ENCODE measurements around the gene KIF25.

Gene KIF25

DNA sequence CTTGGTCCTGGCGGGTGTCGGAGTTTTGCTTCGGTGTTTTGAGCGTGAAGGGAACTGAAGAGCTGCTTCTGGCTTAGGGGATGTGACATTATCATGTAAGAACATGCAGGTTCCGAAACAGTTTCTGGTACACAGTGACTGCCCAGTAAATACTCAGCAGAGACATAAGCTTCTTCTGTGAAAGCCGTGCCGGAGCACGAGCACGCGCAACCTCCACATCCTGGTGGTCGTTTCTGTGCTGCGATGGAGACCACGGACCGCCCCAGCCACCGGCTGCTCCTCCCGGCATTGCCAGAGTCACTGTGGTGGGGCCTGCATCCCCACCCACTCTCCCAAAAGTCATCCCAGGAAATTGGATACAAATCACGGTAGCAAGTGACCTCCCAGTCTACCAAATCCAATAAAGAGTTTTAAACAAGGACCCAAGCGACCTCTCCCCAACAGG lies 18.7 kb downstream of the KIF25 start:
- DNase-seq (ENCODE audit: low read depth in 3 of 3), result no peak

- DNase-seq (ENCODE audit: low read depth in 3 of 3), result no peak
Observed at GRCh38 chr6:168016721-168017525, 19.5 kb downstream of the KIF25 start.

GRCh38 chr6:168017629-168018028 lies 20.2 kb downstream of the KIF25 start:
- no peak for DNase-seq (ENCODE audit: low read depth in 3 of 3)

DNA sequence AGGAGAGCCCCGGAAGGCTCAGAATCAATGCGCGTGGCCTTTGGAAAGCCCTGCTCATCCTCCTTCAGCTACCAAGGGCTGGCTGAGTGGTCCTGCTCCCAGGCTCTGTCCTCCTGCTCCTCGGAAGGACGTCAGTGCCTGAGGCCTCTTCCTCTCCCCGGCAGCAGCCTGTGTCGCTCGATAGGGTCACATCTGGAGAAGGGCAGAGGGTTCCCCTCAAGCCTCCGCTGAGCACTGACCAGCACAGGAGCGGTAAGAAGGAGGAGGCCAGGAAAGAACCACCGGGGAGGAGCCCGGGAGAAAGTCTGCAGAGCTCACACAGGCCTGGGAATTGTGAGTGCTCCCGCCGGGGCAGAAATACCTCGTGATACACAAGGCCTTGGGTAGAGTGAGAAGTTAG lies 21.2 kb downstream of the KIF25 start:
- no peak for DNase-seq (ENCODE audit: low read depth in 3 of 3)

- DNase-seq (ENCODE audit: low read depth in 3 of 3), result no peak
Observed at GRCh38 chr6:168020242-168020641, 22.8 kb downstream of the KIF25 start.

DNA sequence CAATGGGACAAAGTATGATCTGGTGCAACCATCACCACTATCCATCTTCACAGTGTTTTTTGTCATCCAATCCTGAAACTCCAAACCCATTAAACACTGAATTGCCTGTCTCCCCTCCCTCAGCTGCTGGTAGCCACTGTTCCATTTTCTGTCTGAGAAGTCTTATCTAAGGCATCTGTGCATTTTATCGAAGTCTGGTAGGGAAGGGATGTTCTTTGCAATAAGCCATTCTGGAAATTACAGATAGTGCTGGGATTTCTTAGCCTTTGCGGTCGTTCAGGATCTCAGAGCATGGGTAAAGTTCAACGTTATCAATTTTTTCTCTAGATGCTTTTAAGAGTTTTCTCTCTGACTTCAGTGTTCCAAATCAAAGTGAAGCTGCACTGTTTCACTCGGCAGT lies 24.1 kb downstream of the KIF25 start:
- no peak for DNase-seq (ENCODE audit: low read depth in 3 of 3)

DNA sequence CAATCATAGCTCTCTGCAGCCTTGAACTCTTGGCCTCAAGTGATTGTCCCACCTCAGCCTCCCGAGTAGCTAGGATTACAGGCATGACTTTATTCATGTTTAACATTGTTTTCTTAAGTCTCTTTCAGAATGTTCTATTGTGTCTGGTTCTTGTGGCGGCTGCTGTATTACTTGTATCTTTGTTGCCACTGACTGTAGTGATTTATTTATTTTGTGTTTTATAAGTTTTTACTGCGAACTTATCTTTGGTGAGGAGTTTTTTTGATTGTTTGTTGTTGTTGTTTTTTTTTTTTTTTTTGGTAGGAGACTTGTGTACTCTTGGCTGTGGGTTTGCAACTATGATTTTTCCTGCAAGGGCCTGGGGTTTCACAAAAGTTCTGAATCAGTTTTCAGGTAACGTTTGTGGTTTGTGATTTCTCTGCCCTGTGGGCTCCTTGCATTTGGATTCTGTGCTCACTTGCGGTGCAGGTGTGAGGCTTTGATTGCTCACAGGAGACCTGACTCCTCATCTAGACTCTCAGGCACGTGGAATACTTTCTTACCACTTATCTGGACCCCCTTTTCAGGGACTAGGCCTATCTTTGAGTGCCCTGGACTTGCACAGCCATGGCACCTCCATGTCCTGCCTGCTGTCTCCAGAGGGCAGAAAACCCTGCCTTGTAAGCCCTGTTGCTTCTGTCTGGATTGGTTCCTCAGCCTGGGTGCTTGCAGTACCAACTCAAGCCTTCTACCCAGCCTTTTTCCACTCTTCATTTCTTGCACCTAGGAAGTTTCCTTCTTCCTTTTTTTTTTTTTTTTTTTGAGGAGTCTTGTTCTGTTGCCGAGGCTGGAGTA lies 25.2 kb downstream of the KIF25 start:
- DNase-seq (ENCODE audit: low read depth in 3 of 3), result no peak

- no peak for DNase-seq (ENCODE audit: low read depth in 3 of 3)
Observed at GRCh38 chr6:168024951-168025510, 27.6 kb downstream of the KIF25 start.

GRCh38 chr6:168025831-168026710 lies 28.6 kb downstream of the KIF25 start:
- no peak for DNase-seq (ENCODE audit: low read depth in 3 of 3)

- DNase-seq (ENCODE audit: low read depth in 3 of 3), result no peak
Observed at GRCh38 chr6:168026925-168027324, 29.5 kb downstream of the KIF25 start.

DNA sequence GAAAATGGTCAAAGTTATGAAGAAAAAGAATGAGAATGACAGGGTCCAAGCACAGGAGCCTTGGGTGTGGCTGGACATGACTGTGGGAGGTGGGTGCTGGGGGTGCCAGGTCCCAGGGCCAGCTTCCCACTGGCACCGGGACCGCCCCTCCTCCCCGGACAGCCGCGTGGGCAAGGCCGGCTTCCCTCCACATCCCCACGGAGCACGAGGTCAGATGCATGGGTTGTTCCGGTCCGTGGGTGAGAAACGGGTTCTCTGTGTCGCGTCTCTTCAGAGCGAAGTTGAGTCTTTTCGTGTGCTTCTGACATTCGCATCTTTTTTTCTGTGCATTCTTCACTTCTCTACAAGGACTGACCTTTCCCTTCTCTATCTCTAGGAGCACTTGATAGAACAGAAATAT lies 30.1 kb downstream of the KIF25 start:
- DNase-seq (ENCODE audit: low read depth in 3 of 3), result no peak

GRCh38 chr6:168028181-168028580 lies 30.7 kb downstream of the KIF25 start:
- DNase-seq (ENCODE audit: low read depth in 3 of 3), result no peak

DNA sequence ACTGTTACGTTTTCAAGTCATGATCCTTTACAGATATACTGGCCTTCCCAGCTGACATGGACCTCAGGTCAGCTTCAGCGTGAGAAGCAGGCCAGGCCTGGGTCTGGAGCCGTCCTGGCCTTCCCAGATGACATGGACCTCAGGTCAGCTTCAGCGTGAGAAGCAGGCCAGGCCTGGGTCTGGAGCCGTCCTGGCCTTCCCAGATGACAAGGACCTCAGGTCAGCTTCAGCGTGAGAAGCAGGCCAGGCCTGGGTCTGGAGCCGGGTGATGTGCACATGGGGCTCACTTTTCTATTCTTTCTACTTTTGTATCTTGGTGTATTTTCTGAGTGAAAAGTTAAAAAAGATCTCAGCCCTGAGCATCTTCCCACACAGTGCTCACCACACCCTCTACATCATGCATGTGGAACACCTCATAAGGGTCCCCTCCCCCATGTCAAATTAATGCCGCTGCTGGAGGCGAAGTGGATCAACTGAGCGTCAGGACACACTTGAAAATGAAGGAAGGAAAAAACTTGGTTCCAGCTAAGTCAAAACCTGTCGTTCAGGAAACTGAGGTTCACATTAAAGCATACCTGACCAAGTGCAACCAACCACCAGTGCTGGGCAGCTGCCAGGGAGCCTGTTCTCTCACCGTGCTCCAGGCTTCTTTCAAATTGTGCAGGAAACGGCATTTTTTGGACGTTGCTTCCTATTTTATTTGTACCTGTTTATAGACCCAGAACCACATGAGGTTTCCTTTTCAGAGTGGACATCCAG lies 32.2 kb downstream of the KIF25 start:
- DNase-seq (ENCODE audit: low read depth in 3 of 3), result no peak

GRCh38 chr6:168030218-168030746 lies 32.8 kb downstream of the KIF25 start:
- no peak for DNase-seq (ENCODE audit: low read depth in 3 of 3)

GRCh38 chr6:168030908-168031307 lies 33.4 kb downstream of the KIF25 start:
- DNase-seq (ENCODE audit: low read depth in 3 of 3), result no peak

DNA sequence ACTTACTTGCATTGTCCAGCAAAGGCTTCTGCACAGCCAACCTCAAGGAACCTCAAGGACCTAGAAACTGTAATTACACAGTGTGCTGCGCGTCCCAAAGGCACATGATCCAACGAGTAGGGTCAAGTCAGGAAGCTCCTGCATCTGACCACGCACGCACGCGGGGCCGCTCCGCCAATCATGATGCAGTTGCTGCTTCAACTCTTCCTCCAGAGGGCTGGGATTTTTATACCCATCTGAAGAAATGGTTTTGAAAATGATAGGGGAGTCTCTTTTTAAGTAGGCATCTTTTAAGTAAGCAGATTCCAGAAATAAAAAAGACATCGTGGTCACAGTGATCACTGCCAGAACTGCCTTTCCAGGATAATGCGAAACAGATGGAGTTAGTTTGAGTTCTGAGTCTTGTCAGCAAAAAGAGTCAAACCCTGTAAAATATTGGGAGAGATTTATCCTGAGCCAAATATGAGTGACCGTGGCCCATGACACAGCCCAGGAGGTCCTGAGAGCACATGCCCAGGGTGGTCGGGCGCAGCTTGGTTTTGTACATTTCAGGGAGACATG lies 34.0 kb downstream of the KIF25 start:
- DNase-seq (ENCODE audit: low read depth in 3 of 3), result no peak

- no peak for DNase-seq (ENCODE audit: low read depth in 3 of 3)
Observed at GRCh38 chr6:168032005-168032760, 34.7 kb downstream of the KIF25 start.

- no peak for DNase-seq (ENCODE audit: low read depth in 3 of 3)
Observed at GRCh38 chr6:168033791-168034190, 36.3 kb downstream of the KIF25 start.

DNA sequence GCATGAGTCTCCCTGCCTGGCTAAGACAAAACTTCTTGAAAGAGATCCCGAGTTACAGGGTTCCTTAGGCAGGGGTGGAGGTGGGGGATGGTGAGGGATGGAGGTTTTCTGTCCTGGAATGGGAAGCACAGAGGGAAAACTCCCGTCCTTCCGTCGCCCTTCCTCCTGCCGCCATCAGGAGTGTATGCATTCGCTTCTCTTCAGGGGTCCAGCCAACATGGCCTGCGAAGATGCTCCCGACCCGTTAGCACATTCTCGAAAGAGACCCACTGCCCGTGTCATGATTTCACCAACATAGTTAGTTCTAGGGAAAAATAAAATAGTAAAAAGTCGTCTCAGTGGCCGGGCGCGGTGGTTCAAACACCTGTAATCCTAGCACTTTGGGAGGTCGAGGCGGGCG lies 37.1 kb downstream of the KIF25 start:
- DNase-seq (ENCODE audit: low read depth in 3 of 3), result no peak
